ENCODE results near the gene TMEM43.

TMEM43 gene

GRCh38 chr3:14133188-14133800 is 8.4 kb downstream of the TMEM43 start:
- FAIRE-seq, result no peak
- TF ChIP-seq CTCF (IDR thresholded peaks at IDR 0.05; ENCODE audit: insufficient read depth, missing control alignments), result no peak

GRCh38 chr3:14133876-14134275 is 9.0 kb downstream of the TMEM43 start:
- TF ChIP-seq CTCF (IDR thresholded peaks at IDR 0.05; ENCODE audit: insufficient read depth, missing control alignments), result no peak
- no peak for FAIRE-seq

More at GRCh38 chr3:14133188-14133800, 8.4 kb downstream of the TMEM43 start:
- DNase-seq (ENCODE audit: insufficient read length, low spot score), result no peak

GRCh38 chr3:14134291-14134690 is 9.4 kb downstream of the TMEM43 start:
- DNase-seq (ENCODE audit: insufficient read length, low spot score), result no peak
- no peak for FAIRE-seq

More at GRCh38 chr3:14133876-14134275, 9.0 kb downstream of the TMEM43 start:
- no peak for DNase-seq (ENCODE audit: insufficient read length, low spot score)

GRCh38 chr3:14135581-14135980 is 10.7 kb downstream of the TMEM43 start:
- FAIRE-seq (no peak), DNase-seq (ENCODE audit: insufficient read length, low spot score) (no peak)

More at GRCh38 chr3:14134291-14134690, 9.4 kb downstream of the TMEM43 start:
- no peak for TF ChIP-seq CTCF (IDR thresholded peaks at IDR 0.05; ENCODE audit: insufficient read depth, missing control alignments)

GRCh38 chr3:14137004-14137403 is 12.2 kb downstream of the TMEM43 start:
- TF ChIP-seq CTCF (IDR thresholded peaks at IDR 0.05; ENCODE audit: insufficient read depth, missing control alignments), result no peak
- FAIRE-seq (no peak), DNase-seq (ENCODE audit: insufficient read length, low spot score) (no peak)

More at GRCh38 chr3:14135581-14135980, 10.7 kb downstream of the TMEM43 start:
- TF ChIP-seq CTCF (IDR thresholded peaks at IDR 0.05; ENCODE audit: insufficient read depth, missing control alignments), result no peak

GRCh38 chr3:14137445-14137844 is 12.6 kb downstream of the TMEM43 start:
- TF ChIP-seq CTCF (IDR thresholded peaks at IDR 0.05; ENCODE audit: insufficient read depth, missing control alignments), result no peak
- DNase-seq (ENCODE audit: insufficient read length, low spot score) (no peak), FAIRE-seq (no peak)

- FAIRE-seq (no peak), DNase-seq (ENCODE audit: insufficient read length, low spot score) (no peak)
- no peak for TF ChIP-seq CTCF (IDR thresholded peaks at IDR 0.05; ENCODE audit: insufficient read depth, missing control alignments)
These were observed 13.4 kb downstream of the TMEM43 start for GRCh38 chr3:14138109-14138877.
